GM12872 (cell line): Measurements from ENCODE around the gene IGFBP6.

Experiments used
- CTCF ChIP-seq: IDR thresholded peaks from 3 replicates; pipeline ENCODE4 v1.5.1; 2011; ENCODE audit warnings: low read depth, mild to moderate bottlenecking, low read length, moderate library complexity; ENCODE audit not compliant: insufficient read depth

Gene IGFBP6

GRCh38 chr12:53097564-53098353 lies at the start of gene IGFBP6:
IGFBP6 (plus strand) TSS chr12:53097667; CDS start chr12:53097718, 51 bp downstream.
- TF ChIP-seq CTCF, result no peak

- no peak for TF ChIP-seq CTCF
Observed at GRCh38 chr12:53048033-53048779, 49.3 kb upstream of the IGFBP6 start.

GRCh38 chr12:53048780-53049401 lies 48.6 kb upstream of the IGFBP6 start:
- TF ChIP-seq CTCF, result no peak

- no peak for TF ChIP-seq CTCF
Observed at GRCh38 chr12:53049571-53050318, 47.7 kb upstream of the IGFBP6 start, which contains the start of gene TNS2. TNS2 (plus strand) TSS chr12:53050065; CDS start chr12:53050186, 121 bp downstream.

- TF ChIP-seq CTCF, result no peak
Observed at GRCh38 chr12:53050426-53051057, 46.9 kb upstream of the IGFBP6 start.

- TF ChIP-seq CTCF, result no peak
Observed at GRCh38 chr12:53051058-53051880, 46.2 kb upstream of the IGFBP6 start.
